ELF-1 (cell line): ENCODE results near the gene SMC3.
"Not testable (repeated sequence)": the region's sequence is repeated elsewhere in the genome, so short reads cannot be mapped to it uniquely, and the experiment has no call there.

Experiments
- DNase-seq: peaks from one replicate; pipeline ENCODE4 v3.0.0-alpha.2; 2016; ENCODE audit warnings: low read depth, low spot score

The SMC3 gene

GRCh38 chr10:110576220-110576619, 8.7 kb downstream of the SMC3 start:
- DNase-seq, result no peak

DNA sequence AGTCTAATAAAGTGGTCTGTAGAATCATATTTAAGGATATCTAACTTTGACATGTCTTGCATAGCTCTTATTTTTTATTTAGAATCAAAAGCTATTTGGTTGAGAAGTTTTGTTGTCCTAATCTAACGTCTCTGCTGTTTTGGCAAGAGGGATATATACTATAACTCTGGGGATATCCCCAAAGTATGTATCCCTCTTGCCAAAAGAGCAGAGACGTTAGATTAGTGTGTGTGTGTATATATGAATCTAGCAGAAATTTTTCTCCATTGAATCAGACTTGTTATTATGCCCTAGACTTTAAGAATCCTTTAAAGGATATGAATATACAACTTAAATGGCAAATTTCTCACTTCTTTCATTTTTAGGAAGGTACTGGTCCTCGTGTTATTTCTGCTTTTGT, 9.6 kb downstream of the SMC3 start:
- DNase-seq, result no peak

- no peak for DNase-seq
These were observed 16.5 kb downstream of the SMC3 start for GRCh38 chr10:110584006-110584405.

GRCh38 chr10:110591760-110592159, 24.3 kb downstream of the SMC3 start:
- no peak for DNase-seq

- no peak for DNase-seq
These were observed 30.0 kb downstream of the SMC3 start for GRCh38 chr10:110597476-110597875.

- DNase-seq, result peak; percentile 60
These were observed 33.1 kb downstream of the SMC3 start for GRCh38 chr10:110600487-110601101.

- DNase-seq, result no peak
These were observed 34.1 kb downstream of the SMC3 start for GRCh38 chr10:110601581-110601980.

DNA sequence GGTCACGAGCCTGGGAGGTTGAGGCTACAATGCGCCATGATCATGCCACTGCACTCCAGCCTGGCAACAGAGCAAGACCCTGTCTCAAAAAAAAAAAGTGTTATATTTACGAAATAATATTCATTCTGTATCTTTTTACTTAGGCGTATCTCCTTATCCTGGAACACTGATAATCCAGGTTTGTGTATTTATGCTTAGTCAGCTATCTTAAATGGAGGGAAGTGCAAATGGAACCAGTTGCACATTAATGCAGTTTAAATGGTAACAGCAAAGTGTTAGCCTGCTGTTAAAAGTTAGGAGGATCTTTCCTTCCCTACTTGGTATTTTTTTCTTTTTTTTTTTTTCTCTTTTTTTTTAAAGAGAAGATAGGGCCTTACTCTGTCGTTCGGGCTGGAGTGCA, 40.6 kb downstream of the SMC3 start:
- DNase-seq, result no peak

- DNase-seq, result no peak
These were observed 42.1 kb downstream of the SMC3 start for GRCh38 chr10:110609605-110610004.

GRCh38 chr10:110610308-110610774, 42.8 kb downstream of the SMC3 start:
- DNase-seq, result peak; percentile 87

DNA sequence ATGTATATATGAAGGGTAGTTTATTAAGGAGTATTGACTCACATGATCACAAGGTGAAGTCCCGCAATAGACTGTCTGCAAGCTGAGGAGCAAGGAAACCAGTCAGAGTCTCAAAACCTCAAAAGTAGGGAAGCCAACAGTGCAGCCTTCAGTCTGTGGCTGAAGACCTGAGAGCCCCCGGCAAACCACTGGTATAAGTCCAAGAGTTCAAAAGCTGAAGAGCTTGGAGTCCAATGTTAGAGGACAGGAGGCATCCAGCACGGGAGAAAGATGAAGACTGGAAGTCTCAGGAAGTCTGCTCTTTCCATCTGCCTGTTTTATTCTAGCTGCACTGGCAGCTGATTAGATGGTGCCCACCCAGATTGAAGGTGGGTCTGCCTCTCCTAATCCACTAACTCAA, 43.3 kb downstream of the SMC3 start:
- DNase-seq, result not testable (repeated sequence)

DNA sequence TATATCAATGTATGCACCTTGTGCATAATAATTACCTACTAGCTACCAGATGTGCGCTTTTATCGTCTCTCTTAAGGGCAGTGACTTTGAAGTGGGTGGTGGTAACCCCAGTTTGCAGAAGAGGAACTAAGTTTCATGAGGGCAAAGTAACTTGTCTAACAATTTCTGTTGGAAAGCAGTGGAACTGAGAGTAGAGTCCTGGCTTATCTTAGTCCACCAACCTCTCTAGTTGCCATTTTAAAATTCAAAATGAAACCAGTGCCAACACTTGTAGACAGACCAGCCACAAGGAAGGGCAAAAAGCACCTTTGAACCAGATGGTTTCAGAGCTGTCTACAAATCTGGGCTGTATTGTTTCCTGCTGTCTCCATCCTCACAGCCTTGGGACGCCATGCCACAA, 44.6 kb downstream of the SMC3 start:
- DNase-seq, result no peak

DNA sequence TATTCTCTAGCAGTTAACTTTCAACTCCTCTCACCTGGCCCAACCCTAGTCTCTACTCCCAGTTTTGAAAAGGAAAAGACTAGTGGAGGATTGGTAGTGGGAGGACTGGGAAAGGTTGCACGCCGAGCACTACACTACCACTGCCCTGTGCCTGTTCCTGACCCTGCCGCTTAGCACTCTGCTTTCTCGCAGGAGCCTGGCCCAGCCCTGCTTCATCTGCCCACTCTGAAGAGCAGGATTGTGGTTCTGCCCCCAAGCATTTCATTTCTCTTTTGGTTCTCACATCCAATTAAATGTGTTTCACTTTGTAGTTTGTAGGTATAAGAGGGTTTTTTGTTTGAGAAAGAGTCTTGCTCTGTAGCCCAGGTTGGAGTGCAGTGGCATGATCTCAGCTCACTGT, 45.1 kb downstream of the SMC3 start:
- no peak for DNase-seq

- DNase-seq, result no peak
These were observed 46.0 kb downstream of the SMC3 start for GRCh38 chr10:110613341-110613995.

- DNase-seq, result no peak
These were observed 46.6 kb downstream of the SMC3 start for GRCh38 chr10:110613996-110614495.

DNA sequence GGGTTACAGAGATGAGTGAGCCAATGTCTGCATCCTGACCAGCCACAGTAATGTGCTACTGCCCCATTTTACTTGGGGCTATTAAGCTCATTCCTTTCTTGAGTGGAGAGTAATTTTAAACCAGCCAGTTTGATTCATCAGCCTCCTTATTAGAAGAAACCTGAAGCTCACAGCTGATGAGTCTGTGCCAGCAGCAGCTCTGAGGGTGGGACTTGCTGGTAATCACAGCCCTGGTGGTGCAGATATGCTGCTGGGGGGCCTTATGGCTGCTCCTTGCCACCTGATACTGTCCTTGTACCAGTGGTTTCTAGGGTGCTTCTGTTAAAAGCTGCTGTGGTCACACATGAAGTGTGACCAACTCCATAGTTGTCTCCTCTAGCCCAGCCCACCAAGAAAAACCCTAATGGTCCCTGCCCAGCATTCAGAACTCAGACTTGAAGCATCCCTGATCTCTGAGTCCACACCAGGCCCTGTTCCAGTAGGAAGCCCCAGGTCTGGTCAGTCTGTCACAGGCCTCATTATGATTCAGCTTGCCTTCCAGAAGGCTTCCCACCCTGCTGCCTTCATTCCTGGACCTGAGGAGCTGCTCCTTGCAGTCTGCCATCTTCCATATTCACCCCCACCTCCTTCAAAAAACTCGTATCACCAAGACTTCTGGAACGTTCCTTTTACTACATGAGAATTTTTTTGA, 47.7 kb downstream of the SMC3 start:
- DNase-seq, result no peak

DNA sequence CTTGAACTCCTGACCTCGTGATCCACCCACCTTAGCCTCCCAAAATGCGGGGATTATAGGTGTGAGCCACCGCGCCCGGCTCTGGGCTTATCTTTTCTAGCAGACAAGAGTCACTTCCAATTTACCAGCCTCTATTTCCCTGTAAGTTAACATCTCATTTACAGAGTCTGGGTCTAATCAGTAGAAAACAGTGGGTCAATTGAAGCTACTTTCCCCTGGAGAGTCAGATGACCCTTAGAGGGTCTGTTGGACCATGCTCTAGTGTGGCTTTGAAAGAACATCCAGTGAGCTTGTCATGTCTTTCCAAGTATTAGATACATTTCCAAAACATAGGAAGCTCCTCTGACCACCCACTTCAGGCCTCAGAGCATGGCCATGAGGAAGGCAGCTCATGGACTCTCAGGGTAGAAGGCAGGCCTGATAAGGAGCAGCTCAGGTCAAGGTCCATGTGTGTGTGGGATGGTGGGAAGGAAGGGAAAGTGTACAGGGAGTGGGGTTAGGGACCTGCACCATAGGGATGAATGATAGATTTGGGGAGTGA, 49.1 kb downstream of the SMC3 start:
- no peak for DNase-seq

DNA sequence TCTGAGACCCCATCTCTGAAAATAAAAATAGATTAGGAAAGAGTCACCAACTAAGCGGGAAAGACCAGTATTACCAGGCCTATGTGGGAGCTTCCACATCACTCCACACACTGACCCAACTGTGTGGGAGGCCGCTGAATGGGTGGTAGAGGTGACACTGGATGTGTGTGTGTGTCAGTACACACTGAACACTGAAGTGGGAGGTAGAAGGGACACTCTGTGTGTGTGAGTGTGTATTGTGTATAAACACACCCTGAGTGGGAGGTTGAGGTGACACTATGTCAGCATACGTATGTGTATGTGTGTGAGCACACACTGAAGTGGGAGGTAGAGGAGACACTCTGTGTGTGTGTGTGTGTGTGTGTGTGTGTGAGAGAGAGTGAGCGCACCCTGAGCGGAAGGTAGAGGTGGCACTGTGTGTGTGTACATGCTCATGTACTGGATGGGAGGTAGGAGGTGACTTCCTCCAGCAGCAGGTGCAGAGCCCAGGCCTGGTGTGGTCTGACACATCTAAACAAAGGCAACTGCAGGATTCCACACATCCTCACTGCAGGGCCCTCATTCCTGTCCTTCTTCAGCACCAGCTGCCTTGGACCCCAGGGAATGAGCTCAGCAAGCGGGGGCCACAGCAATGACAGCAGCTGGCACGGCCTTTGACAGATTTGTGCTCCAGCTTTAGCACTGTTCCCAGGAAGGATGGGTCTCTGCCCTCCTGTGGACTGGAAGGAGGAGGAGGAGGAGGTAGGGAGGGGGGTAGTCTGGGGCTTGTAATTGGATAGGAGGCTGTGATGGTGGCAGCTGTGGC, 50.1 kb downstream of the SMC3 start:
- DNase-seq, result no peak

- no peak for DNase-seq
These were observed 50.7 kb downstream of the SMC3 start for GRCh38 chr10:110618230-110618610.

DNA sequence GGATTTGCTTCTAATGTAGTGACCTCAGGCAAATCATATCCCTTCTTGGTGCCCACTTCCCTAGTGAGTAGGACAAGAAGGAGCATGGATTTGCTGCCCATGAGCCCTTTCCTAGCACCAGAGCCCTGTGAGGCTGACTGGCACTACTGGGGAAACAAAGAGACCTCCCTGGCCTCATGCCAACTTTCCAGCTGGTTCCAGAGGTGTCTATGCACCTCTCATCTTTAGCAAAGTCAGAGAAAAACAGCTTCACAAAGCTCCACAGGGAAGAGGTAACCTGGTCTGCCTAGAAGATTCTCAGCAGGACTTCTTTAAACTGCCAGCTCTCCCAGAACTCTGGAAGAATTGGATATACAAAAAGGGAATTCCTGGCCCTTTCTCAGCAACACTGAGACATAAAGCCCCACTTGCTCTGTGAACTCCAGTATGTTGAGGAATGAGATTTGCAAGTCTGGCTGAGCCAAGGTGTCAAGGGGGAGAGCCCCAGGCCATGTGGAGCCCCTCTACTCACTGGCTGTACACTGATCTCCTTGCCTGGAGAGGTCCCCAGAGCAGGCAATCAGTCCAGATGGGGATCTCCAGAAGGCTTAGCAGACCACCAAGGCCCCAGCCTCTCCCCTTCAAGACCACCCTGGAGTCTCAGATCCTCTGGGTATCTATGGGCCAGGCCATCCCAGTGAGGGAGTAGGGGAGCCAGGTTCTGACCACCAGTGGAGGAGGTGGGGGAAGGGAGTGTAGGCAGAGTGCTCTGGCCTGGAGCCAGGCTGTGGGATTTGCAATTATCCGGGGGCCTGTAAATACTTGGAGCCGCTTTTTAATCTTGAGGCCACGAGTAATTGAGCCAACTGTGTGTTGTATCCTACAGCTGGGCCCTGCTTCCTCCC, 52.3 kb downstream of the SMC3 start:
- DNase-seq, result peak; percentile 48

- no peak for DNase-seq
These were observed 52.9 kb downstream of the SMC3 start for GRCh38 chr10:110620398-110620719.
